ENCODE data around the gene PEMT. TPM values are rescaled to one million over a fixed set of nuclear protein-coding genes. Genes with fewer than 3 reads are reported as not detected.

The PEMT gene
- total and polyA plus RNA-seq, 2 of the 4 experiments (the other 2 are of a cell fraction): 23.3 to 49.5 TPM

DNA sequence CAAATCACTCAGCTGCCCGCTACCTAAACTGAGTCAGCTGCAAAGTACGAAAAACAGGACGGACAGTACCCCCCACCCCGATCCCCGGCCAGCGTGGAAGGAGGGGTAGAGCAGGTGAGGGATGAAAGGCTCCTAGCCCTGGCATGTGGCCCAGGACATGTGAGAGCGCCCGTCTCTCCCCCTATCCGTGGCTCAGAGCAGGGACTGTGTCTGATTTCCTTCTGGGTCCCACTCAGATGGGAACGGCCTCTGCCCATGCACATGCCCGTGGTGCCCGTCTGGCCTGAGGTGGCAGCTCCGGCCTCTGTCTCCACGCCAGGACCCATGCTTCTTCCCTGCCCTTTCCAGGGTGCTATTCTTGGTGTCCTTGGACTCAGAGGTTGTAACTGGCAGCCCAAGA lies 65.1 kb downstream of the PEMT start:
- no peaks in the 10 kb centered on the region for H3K4me1 ChIP-seq (ENCODE audit: control insufficient read depth, insufficient read depth, low read length)
- H2BK5ac ChIP-seq (ENCODE audit: low read depth, low read length, poor library complexity, severe bottlenecking): no peak overlapping the region
- in situ Hi-C loops (cut with MboI; ENCODE audit: low sequenced_read_pairs): no loop called here
- no peaks in the 10 kb centered on the region; the same call in 1 of the 2 replicates for H3K27me3 ChIP-seq (ENCODE audit: control insufficient read depth, insufficient read depth, low read length)
- no peaks in the 10 kb centered on the region for H3K9me3 ChIP-seq (ENCODE audit: control insufficient read depth, insufficient read depth, low read length)
- H2BK20ac ChIP-seq (ENCODE audit: low read depth, low read length): no peak overlapping the region
- POLR2A ChIA-PET (ENCODE audit: unreplicated experiment): no interaction called here
- no peak overlapping the region for H4K8ac ChIP-seq (ENCODE audit: low read depth in 2 of 2, low read length in 2 of 2)
- H3K27ac ChIP-seq (ENCODE audit: insufficient read depth, low read length): no peak overlapping the region
- no peaks in the 10 kb centered on the region for H3K9me1 ChIP-seq (ENCODE audit: insufficient read depth, low read length)
- no peak overlapping the region for H3K56ac ChIP-seq (ENCODE audit: extremely low read depth, insufficient read depth, low read length)
- ATAC-seq (ENCODE audit: low read depth) (no peak), DNase-seq (no peak)
- H2BK15ac ChIP-seq (ENCODE audit: low read depth, low read length): no peak overlapping the region
- intact Hi-C loops (cut with micrococcal nuclease): no loop called here
- TF ChIP-seq RAD21 (IDR thresholded peaks at IDR 0.05; ENCODE audit: low read length): no peak
- no peak for TF ChIP-seq CHD1 (IDR thresholded peaks at IDR 0.05; ENCODE audit: low read depth, low read length)
- TF ChIP-seq MAFK (IDR thresholded peaks at IDR 0.05; ENCODE audit: low read depth, low read length): no peak
- TF ChIP-seq RCOR1 (IDR thresholded peaks at IDR 0.05; ENCODE audit: insufficient replicate concordance, low read length): no peak
- TF ChIP-seq, protein P1, sequence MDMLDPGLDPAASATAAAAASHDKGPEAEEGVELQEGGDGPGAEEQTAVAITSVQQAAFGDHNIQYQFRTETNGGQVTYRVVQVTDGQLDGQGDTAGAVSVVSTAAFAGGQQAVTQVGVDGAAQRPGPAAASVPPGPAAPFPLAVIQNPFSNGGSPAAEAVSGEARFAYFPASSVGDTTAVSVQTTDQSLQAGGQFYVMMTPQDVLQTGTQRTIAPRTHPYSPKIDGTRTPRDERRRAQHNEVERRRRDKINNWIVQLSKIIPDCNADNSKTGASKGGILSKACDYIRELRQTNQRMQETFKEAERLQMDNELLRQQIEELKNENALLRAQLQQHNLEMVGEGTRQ (IDR thresholded peaks at IDR 0.05; ENCODE audit: low read depth, low read length): no peak
- TF ChIP-seq MXI1 (IDR thresholded peaks at IDR 0.05; ENCODE audit: borderline replicate concordance, low read depth, low read length): no peak
- TF ChIP-seq POLR2A (IDR thresholded peaks at IDR 0.05; ENCODE audit: low read depth, low read length): no peak
- no peaks in the 10 kb centered on the region for H3K36me3 ChIP-seq (ENCODE audit: control insufficient read depth, insufficient read depth, low read length)
- no peak overlapping the region for H3K23ac ChIP-seq (ENCODE audit: low read depth, low read length)
- H3K4me2 ChIP-seq (ENCODE audit: low read depth, low read length): no peak overlapping the region
- no peak overlapping the region for H3K14ac ChIP-seq (replicated peaks; ENCODE audit: low read depth, low read length)
- no TSS peak for BruUV-seq (replicated peaks)
- CTCF ChIA-PET: no interaction called here
- WGBS, 2 experiments (ENCODE audit: extremely low coverage in 2 of 2, insufficient read length in 1 of 2): 52% methylated on average over 3 of the region's 14 CpGs; no CpG with 5 or more reads in 1 of the 2 experiments
- H2AK9ac ChIP-seq (replicated peaks; ENCODE audit: low read depth, low read length, poor library complexity): no peak overlapping the region
- H2BK120ac ChIP-seq (ENCODE audit: low read depth, low read length): no peak overlapping the region
- H2AK5ac ChIP-seq (ENCODE audit: low read depth, low read length): no peak overlapping the region
- H2AFZ ChIP-seq (replicated peaks; ENCODE audit: low read length, poor library complexity): no peak overlapping the region
- 0 out of 4 replicates have a peak, but pooled peaks cover 0 to 3% of the 10 kb centered on the region in 2 experiments for H3K79me1 ChIP-seq (ENCODE audit: low read depth in 1 of 2, low read length in 2 of 2)
- H4K91ac ChIP-seq (ENCODE audit: insufficient read depth, low read depth, low read length): no peak overlapping the region
- H3K4ac ChIP-seq (ENCODE audit: low read depth, low read length): no peak overlapping the region
- H3K18ac ChIP-seq (ENCODE audit: low read depth, low read length): no peak overlapping the region
- no peak overlapping the region for H3K4me3 ChIP-seq (ENCODE audit: insufficient read depth, low read depth, low read length)
- H4K5ac ChIP-seq (ENCODE audit: low read depth, low read length): no peak overlapping the region
- dilution Hi-C loops (cut with HindIII; ENCODE audit: low sequenced_read_pairs, unreplicated experiment): no loop called here
- no peaks in the 10 kb centered on the region; the same call in 1 of the 2 replicates for H4K20me1 ChIP-seq (ENCODE audit: insufficient read depth, low read length)
- no peak overlapping the region for H3K9ac ChIP-seq (ENCODE audit: low read depth, low read length)

Data from IMR-90 (cell line).